Smooth muscle cell of the brain vasculature (primary cell): ENCODE measurements around the gene SMAD3.

Experiments
- DNase-seq: peaks from one replicate; pipeline ENCODE4 v3.0.0-alpha.2; 2012; ENCODE audit warnings: low read depth, low spot score

SMAD3 gene

DNA sequence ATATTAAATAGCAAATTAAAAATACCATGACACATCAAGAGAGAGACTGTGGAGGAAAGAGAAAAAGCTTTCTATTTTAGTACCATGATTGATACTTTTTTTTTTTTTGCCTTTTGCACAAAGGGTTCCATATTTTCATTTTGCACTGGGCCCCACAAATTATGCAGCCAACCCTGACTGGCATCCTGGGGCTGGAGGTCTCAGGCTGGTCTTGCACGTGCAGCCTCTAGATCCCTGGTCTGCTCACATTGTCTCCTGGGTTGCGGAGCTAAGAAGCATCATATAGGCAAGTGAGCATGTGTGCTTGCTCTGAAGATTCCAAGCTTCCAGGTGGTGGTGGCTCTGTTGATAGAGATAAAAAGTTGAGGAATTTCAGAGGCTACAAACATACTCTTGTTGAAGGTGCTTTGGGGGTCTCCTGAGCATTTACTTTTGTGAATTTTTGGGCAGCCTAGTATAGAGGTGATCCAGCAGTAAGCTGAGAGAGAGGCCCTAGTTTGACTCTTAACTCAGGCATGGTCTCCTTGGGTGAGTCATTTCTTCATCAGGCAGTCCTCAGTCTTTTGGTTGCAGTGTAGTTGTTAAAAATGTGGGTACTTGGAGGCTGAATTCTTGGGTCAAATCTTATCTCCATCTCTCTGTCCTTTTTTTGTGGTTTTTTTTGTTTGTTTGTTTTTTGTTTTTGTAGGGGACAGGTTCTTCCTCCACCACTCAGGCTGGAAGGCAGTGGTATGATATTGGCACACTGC, 31.3 kb downstream of the SMAD3 start:
- no peak for DNase-seq

DNA sequence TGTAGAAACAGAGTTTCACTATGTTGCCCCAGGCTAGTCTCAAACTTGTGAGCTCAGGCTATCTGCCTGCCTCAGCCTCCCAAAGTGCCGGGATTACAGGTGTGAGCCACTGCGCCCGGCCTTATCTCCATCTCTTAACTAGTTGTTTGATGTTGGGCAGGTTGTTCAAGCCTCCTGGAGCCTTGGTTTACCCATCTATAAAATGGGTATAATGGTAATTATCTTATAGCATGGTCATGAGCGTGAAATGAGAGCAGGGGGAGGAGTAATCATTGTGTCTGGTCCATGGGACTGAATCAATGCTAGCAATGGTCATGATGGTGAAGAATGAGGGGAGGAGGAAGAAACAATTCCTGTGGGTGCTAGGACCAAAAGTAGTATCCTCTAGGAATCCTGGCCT, 32.0 kb downstream of the SMAD3 start:
- DNase-seq = no peak

DNA sequence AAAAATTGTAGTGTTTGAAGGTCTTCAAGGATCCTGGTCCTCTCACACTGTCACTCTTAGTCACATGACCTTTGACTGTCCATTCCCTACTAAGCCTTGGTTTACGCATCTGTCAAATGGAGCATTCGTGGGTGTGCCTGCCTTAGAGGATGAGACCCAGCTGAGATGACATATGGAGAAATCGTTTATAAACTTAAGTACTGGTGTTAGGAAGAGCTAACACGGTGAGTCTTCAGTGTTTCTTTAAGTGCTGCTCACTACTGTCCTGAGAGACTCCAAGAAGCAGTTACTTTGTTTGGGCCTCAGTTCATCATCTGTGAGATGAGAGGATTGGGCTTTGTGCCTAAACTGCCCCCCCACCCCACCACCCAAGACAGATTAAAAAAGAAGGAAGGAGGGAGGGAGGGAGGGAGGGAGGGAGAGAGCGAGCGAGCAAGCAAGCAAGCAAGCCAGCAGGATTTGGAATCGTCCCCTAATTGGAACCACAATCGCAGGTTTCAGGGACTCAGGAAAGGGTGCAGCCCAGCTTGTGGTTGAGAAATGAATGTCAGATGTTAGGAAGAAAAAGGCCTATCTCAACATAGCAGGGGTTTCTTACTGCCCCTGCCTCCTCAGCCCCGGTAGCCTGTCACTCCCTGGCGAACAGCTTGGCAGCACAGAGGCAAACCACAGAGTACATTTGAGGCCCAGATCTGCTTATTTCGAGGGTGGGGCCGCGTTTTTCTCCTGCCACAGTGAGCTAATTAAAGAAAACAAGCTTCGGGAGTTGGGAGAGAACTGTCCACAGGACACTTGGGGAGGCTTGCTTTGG, 32.7 kb downstream of the SMAD3 start:
- peak; percentile 64 for DNase-seq

DNA sequence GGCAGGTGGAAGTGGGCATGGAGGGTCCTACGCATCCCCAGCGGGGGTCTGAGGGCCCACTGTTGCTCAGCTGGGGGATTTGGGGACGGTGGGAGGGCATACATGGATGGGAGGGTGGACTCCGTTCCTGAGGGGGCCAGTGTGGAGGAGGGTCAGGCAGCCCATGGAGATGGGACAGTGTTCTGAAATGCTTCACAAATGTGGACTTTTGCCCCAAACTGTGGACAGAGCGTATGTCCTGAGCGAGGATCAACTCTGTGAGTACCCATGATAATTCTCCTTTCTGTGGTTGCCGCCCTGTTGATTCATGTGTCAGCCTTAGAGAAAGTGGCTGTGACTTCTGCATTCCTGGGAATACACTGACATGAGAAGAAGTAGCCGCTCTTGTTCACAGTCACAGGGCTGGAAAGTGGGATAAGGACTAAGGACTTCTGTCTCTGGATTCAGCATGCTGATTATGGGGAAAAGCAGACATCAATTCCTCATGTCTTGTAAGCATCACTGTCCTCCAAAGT, 33.4 kb downstream of the SMAD3 start:
- DNase-seq = no peak

DNA sequence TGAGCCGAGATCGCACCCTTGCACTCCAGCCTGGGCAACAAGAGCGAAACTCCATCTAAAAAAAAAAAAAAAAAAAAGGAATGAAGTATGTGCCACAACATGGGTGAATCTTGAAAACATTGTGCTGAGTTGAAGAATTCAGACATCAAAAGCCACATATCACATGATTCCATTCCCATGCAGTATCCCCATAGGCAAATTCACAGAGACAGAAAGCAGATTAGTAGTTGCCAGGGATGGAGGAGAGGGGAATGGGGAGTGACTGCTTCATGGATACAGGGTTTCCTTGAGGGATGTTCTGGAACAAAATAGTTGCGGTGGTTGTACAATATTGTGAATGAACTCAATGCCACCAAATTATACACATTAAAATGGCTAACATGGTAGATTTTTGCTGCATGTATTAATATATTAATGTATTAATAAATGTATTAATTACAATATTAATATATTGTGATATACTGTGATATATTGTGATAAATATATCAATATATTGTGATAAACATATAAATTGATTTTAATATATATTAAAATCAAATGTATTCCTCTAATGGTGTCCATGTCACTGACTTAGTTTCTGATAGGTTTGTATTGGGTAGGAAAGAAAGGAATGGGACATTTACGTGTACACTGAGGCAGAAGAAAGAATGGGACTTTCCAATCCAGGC, 34.9 kb downstream of the SMAD3 start:
- DNase-seq = no peak

DNA sequence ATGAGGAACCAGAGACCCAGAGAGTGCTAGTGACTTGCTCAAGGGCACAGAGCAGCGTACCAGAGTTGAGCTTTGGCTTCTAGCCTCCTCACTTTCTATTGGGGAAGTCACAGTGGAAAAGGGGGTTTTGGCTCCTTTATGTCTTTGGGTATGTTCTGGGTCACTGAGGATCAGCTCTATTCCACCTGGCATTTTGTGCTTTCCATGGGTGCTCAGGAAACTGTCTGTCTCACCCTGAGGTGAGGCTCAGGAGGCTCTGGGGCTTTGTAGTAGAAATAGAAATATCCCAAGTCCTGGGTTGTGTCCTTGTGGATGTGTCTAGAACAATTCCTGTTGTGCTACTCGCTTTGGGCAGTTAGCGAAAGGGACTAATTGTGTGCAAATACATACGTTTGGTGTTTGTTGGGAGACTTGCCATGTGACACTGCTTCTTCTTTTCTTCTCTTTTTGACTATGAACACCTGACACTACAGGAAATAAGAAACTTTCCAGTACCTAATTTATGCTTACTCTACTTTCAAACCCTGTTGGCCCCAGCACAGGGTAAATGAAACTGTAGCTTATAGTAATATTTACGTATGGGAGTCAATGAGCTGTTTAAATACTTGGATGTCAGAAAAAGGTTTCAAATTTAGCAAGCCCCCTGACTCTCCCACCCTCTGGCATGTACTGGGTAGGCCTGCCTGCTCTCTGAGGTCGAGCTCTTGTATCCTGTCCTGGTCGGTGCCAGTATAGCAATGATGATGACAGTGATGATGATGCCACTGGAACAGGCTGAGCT, 35.6 kb downstream of the SMAD3 start:
- no peak for DNase-seq

DNA sequence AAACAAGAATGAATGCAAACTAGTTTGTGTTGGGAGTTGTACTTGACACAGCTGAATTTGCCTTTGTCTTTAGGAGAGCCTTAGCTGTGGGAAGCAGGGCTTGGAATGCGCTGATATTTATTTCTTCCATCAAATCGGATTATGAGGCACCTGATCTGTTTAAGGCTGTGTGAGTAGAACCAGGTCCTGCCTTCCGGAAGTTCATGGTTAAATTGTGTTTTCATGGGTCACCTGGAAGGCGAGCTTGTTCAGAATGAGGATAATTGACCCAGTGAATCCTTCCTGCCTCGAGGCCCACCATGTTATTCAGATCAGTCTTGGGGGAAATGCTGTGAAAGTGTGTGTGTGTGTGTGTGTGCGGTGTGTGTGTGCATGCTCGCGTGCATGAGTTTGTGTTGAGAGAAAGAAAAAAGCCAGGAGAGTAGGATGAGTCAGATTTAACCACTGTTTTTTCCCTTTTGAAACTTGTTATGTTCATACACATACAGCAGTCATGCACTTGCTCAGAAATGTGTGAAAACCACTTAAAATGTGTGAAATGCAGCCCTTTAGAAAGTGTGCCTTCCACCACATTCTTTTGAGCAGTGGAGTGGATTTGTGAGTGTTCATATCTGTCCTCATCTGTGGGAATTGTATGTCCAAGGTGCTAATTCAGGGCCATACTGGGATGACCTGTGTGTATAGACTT, 36.7 kb downstream of the SMAD3 start:
- DNase-seq = no peak

DNA sequence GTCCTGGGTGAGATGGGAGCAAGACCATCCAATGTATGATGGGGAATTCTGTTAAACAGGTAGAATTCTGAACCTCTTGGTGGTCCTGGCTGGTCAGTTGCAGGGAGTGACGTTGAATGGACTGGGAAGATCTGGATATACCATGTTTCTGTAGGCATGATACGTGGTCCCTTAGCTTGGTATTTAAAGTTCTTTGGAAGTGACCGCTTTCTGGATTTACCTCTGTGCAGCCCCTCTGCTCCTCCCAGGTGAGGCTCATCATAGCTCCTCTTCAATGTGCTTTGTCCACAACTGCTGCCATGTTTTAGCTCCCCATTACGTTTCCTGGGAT, 37.2 kb downstream of the SMAD3 start:
- DNase-seq = no peak

DNA sequence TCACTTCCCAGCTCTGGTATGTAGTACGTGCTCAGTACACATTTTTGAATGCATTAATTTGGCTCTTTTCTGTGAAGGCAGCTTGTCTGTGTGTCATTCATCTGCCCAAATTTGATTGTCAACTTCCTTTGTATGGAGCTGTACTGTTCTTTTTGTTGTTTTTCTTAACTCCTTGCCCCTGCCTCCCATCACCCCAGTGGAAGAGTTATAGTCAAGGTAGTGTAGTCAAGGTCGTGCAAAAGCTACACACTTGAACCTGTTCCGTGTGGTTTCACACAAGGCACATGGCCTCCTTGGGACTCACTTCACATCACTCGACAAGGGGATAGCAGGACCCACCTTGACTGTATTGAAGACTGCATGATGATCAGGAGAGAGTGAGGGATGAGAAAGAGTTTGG, 37.6 kb downstream of the SMAD3 start:
- DNase-seq = no peak

DNA sequence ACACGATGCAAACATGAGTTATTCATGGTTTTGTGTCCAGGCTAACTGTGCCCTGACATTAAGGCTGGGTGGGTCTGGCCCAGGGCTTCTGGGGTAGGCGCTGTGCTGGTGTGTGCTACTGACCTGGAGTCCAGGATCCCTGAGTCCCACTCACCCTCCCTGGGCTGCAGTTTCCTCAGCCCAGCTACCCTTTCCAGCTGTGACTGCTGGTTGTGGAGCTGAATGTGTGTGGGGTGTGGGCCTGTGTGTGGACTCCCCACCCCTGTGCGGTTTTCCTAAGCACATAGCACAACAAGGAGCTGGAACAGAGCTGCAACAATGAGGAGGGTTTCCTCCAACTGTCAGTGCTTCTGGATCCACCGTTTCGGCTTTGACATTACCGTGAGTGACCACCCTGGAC, 38.0 kb downstream of the SMAD3 start:
- DNase-seq = no peak

DNA sequence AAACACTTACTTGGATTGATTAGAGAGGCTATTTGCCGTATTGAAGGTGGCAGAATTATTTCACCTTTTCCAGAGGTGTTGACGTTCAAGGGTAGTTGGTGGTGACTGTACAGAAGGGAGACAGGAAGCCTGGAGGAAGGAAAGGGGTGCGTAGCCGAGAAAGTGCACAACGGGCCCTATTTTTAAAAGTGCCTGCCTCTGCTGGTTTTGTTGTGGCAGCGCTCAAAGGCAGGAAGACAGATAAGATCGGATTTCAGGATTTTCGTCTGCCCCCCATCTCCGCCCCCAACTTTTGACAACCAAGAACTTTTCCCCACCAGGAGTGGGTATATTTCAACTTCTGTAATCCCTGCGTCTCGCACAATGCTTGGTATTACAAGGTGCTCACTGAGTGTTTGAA, 38.5 kb downstream of the SMAD3 start:
- DNase-seq = no peak

DNA sequence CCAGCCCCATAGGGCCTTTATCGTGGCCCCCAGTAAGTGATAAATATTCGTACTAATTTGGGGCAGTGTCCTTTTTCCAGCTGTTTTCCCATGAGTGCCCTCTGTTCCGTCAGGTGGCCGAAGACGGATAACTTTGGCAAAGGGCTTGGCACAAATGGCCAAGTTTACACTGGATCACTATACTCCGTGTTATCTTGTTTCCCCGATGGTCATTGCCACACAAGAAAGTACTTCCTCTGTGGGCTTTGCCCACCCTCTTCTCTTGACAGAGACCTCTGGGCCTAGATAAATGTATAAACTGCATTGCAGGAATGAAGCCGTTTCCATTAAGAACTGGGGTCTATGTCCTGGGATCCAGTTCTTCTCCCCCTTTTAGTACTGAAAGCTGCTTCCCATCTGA, 39.1 kb downstream of the SMAD3 start:
- DNase-seq = no peak

DNA sequence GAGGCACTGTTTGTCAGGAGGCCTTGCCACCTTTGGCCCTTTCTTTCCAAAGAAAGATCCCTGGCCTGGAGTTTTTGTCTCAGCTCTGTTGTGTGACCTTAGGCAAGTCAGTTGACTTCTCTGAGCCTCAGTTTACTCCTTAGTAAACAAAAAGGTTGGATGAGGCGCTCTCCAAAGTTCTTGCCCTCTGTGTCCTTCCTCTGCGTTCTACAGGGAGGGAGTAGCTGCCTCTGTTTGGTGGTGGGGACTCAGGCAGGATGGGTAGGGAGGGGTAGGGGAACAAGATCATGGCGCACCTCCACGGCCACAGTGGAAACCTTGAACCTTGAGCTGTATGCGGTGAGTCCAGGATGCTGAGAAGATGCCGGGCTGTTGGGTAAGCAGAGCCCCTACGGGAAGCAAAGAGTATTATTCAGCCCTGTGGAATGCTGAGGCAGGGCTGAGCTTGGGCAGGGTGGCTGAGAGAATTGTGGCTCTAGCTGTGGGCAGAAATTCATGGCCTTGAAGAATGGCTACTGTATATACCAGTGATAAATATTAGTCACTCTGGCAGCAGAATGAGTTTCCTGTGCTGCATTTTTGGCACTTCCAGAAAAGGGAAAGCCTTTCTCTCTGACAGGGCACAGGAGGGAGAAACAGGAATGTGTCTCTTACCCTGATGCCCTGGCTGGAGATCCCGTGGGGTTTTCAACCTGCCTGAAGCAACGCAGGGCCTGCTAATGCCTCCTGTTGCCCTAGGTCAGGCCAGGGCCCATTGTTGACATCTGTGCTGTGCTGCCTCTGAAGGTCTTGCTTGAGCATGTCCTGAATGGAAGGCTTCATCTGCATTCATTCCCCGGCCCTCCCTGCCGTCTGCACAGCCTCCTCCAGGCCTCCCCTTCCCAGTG, 39.9 kb downstream of the SMAD3 start:
- DNase-seq = peak; percentile 81

DNA sequence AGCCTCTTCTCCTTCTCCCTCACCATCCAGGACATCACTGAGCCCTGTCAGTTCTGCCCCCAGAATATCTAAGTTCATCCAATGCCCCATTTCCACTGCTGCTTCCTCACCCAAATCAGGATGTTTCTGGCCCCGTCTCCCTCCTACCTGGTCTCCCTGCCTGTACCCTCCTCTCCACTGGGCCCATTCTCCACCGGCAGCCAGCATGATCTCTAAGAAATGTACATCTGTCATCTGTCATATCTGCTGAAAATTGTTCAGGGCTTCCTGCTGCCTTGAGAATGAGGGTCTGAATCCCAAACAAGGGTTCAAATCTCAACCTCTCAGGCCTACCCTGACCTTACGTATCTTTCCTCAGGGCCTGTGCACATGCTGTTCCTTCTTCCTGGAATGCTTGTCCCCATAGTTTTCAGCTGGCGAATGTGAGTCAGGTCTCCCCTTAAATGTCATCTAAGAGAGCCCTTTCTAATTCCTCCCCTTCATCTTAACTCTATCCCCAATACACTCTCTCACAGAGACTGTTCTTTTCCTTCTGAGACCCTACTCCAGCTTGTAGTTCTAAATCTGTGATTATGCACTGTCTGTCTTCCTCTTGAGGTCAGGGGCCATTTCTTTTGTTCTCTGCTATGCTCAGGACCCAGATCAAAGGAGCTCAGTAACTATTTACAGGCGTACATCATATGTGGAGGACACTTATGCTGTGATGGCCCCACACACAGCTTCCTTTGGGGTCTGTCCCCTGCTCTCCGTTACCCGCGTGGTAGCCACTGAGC, 40.8 kb downstream of the SMAD3 start:
- no peak for DNase-seq

DNA sequence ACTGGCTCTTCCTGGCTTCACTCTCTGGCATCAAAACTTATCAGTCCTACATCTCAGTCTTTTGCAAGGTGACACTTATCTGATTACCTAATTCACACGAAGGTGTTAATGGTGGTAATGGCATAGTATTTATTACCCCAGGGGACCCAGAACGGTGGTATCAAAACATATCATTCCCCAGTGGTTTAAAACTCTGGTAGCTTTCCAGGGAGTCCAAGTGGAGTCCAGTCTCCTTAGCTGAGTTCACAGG, 41.3 kb downstream of the SMAD3 start:
- DNase-seq = no peak

DNA sequence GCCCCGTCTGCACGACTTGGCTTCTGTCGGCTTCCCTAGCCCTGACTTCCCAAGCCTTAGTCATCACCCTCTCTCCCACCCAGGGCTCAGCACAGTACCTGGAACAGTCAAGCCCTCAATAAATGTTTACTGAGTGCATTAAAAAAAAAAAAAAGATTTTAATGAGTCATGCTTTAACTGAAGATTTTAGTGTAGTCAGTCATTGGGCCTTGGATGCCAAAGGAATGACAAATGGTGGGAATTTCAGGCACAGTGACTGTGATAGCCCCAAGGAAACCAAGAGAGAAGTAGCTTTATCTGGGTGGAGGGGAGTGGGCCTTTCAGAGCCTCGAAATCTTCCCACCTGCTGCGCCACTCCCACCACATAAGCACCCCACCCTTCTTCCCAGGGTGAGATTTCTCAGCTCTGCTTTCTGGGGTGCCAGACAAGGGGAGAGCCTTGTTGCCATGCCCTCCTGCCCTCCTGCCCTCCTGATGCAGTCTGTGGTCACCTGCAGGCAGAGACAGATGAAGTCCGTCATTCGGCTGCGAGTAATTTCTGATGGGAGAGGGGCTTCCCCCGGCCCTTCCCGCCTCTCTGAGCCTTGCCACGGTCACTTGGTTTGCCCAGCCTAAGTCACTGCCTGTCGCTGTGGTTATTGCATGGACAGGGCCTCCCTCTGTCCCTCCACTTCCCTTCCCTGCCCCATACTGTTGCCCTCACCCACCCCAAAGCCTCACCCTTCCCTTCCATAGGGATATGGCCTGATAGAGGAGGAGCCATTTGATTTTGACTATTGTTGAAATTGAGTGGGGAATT, 41.8 kb downstream of the SMAD3 start:
- DNase-seq = peak; percentile 80

DNA sequence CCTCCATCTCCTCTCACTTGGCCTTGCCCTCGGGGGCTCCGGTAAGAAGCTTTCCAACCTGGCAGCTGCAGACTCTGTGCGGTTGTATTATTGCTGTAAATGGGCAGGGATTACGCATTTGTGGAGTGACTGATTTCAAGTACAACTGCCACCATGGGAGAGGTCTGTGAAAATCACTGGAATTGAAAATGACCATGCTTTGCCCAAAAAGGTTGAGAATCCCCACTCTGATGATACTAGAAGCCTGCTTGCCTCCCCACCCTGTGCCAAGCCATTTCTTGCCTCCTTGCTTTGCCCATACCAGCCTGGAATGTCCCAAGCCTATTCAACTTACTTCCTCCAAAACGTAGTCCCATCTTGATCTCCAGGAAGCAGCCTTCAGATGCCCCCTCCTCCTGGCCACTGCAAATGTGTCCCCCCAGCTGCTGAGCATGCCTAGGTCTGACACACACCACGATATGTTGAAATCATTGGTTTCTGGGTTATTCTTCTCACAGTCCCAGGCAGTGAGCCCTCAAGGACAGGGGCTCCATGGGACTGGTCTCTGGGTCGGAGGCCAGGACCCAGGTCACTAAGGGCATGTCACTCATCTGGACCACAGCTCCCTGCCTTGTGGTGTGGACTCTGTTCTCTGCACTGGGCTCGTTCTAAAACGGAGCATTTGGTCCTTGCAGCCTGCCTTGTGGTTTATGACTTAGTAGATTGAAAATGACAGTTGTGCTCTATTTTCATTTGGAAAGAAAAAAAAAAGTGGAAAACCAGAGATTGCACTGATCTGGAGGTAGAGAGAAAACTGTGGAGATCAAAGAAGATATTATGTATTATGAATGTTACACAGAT, 42.9 kb downstream of the SMAD3 start:
- DNase-seq = no peak
